AG08396 (cell line): ENCODE results near the gene SOAT2.
"Not testable (repeated sequence)": the region's sequence is repeated elsewhere in the genome, so short reads cannot be mapped to it uniquely, and the experiment has no call there.

Experiments used
- DNase-seq: peaks from one replicate; pipeline ENCODE4 v3.0.0; 2012; ENCODE audit warnings: low spot score, mixed read lengths

Gene SOAT2

DNA sequence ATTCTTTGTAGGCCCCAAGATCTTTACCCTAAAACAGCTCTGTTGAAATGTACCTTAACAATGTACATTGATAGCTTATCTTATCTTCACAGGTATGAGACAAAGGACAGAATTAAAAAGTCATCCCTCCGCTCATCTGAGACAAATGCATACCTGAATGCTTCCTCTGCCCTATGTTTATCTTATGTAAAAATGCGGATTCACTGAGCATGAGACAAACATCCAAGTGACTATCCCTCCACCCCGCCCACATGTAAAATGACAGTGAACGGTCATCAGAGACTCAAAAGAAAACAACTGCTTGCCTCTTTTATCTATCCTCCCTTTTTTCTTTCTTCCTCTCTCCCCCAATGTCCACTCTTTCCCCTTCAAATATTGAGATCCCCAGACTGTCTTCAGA, 40.1 kb downstream of the SOAT2 start:
- no peak for DNase-seq

DNA sequence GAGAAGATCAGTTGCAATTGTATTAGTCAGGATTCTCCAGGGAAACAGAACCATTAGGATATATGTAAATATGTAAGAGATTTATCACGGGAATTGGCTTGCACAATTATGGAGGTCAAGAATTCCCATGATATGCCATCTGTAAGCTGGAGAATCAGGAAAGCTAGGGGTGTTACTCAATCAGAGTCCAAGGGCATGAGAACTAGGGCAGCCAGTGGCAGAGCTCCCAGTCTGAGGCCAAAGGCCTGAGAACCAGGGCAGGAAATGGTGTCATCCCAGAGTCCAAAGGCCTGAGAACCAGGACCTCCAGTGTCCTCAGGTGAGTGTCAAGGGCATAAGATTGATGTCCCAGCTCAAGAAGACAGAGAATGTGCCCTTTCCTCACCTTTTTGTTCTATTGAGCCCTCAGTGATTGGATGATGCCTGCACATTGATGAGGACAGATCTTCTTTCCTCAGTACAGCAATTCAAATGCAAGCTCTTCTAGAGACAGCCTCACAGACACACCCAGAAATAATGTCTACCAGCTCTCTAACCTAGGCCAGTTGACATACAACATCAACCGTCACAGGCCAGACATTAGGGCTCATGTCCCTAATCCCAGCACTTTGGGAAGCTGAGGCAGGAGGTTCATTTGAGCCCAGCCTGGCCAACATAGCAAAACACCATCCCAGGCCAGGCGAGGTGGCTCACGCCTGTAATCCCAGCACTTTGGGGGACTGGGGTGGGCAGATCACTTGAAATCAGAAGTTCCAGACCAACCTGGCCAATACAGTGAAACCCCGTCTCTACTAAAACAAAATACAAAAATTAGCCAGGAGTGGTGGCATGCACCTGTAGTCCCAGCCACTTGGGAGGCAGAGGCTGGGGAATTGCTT, 42.3 kb downstream of the SOAT2 start:
- DNase-seq, result no peak

DNA sequence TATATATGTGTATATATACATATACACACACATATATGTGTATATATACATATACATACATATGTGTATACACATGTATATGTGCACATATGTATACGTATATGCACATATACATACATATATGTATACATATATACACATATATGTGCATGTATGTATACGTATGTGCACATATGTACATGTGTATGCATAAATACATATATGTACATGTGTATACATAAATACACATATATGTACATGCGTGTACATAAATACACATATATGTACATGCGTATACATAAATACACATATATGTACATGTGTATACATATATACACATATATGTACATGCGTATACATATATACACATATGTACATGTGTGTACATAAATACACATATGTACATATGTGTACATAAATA, 43.9 kb downstream of the SOAT2 start:
- DNase-seq, result no peak

DNA sequence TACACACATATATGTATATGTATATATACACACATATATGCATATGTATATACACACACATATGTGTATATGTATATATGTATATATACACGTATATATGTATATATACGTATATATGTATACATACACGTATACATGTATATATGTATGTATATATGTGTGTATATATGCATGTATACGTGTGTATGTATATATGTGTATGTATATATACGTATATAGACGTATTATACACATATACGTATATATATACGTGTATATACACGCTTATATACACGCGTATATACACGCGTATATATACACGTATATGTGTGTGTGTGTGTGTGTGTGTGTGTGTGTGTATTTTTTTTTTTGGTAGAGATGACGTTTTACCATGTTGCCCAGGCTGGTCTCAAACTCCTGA, 44.4 kb downstream of the SOAT2 start:
- DNase-seq, result no peak

DNA sequence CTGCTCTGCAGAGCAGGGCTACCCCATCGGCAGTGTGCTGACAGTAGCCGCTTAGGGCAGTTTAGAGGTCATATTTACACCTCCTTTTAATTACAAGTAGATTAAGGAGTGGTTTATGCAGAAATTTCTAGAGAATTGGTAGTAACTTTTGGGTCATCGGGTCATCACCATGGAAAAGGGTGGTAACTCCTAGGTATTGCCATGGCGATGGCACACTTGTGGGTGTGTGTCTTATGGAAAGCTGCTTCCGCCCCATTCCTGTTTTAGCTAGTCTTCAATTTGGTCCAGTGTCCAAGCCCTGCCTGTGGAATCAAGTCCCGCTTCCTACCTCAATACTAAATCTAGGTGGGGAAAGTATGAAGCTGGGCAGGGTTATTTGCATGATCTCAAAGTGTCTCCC, 47.8 kb downstream of the SOAT2 start:
- no peak for DNase-seq

DNA sequence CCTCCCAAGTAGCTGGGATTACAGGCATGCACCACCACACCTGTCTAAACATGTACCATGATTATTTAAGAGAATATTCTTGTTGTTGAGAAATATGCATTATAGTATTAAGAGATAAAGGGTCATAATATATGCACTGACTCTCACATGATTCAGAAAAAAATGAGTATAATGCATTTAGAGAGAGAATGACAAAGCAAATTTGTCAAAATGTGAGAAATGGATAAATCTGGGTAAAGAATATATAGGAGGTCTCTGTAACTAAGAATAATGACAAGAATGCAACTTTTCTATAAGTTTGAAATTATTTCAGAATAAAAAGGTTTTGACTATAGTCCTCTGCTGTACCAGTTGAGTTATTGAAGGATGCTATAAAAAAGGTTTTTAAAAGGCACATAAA, 49.1 kb downstream of the SOAT2 start:
- DNase-seq, result no peak

- DNase-seq, result peak; percentile 87
These were observed 56.0 kb downstream of the SOAT2 start for GRCh38 chr12:53159195-53159839.

DNA sequence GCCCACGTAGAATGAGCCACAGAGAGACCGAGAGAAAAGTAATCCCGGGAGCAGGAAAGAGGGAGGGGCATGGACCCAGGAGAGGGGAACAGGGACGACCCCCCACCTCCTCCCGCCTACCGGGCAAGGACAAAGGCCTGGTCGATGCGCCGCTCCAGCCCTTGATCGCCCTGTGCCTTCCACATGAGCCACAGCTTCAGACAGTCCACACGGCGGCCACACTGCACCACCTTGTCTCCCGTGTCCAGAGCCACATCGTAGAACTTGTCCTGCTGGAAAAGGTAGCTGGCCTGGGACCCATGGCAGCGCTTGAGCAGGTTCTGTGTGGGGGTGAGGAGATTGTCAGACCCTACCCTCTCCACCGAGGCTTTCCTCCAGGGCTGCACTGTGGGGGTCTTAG, 56.7 kb downstream of the SOAT2 start:
- DNase-seq, result no peak

DNA sequence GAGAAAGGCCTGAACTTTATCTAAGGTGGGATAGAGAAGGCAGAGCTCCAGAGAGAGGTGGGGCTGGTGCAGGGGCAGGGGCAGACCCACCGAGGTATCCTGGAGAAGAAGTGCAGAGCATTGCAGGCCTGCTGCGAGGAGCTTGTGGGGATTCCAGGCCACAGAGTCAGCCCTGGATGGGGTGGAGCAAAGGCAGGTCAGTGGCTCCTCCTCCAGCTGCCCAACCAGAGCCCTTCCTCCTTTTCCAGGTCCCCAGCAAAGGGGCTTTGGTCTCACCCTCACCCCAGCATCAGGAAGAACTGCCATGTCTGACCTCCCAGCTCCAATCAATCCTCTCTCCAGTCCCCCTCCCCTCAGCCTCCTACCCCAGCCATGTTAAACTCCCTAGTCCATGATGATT, 57.4 kb downstream of the SOAT2 start:
- no peak for DNase-seq

DNA sequence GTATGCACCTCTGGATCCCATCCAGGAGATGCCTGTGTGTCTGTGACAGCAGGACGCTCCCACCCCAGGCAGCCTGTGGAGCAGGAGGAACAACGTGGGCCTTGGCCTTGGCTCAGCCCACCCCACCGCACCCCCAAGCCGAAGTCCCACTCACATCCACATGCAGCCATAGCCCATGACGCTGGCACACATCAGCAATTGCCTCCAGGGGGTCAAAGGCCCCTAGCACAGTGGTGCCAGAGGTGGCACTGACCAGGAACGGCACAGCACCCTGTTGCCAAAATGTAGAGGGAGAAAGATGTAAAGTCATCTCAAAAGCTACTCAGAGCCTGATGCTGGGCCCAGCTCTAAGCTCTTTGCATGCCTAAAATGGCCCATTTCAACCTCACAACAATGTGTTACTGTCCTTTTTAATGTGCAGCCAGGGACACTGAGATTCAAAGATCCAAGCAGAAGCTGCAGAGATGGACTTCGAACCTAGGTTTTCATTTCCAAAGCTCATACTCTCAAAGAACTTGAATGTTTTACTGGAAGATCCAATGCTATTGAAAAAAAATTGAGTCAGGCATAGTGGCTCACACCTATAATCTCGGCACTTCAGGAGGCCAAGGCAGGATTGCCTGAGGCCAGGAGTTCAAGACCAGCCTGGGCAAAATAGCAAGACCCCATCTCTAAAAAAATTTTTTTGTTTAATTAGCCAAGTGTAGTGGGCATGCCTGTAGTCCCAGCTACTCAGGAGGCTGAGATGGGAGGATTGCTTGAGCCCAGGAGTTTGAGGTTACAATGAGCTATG, 58.0 kb downstream of the SOAT2 start:
- no peak for DNase-seq

- not testable (repeated sequence) for DNase-seq
These were observed 59.7 kb downstream of the SOAT2 start for GRCh38 chr12:53163008-53163407.

DNA sequence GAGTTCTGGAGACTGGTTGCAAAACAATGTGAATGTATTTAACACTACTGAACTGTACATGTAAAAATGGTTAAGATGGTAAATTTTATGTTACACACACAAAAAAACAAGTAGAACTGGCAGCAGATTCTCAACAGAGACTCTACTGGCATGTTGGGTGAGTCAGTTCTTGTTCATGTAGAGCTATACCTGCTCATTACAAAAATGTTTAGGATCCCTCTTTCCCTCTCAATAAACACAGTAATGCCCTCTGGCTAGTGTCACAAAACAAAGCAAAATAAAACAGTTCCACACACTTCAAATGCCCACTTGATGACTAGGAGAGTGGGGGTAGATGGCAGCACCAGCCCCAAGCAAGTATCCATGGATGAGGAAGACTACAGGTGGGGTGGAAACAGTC, 63.6 kb downstream of the SOAT2 start:
- no peak for DNase-seq

GRCh38 chr12:53169644-53170043, 66.4 kb downstream of the SOAT2 start:
- no peak for DNase-seq

- no peak for DNase-seq
These were observed 66.9 kb downstream of the SOAT2 start for GRCh38 chr12:53170215-53170614.

- no peak for DNase-seq
These were observed 67.8 kb downstream of the SOAT2 start for GRCh38 chr12:53170876-53171724.

GRCh38 chr12:53171725-53172329, 68.5 kb downstream of the SOAT2 start:
- no peak for DNase-seq

GRCh38 chr12:53172352-53172751, 69.1 kb downstream of the SOAT2 start:
- DNase-seq, result no peak

DNA sequence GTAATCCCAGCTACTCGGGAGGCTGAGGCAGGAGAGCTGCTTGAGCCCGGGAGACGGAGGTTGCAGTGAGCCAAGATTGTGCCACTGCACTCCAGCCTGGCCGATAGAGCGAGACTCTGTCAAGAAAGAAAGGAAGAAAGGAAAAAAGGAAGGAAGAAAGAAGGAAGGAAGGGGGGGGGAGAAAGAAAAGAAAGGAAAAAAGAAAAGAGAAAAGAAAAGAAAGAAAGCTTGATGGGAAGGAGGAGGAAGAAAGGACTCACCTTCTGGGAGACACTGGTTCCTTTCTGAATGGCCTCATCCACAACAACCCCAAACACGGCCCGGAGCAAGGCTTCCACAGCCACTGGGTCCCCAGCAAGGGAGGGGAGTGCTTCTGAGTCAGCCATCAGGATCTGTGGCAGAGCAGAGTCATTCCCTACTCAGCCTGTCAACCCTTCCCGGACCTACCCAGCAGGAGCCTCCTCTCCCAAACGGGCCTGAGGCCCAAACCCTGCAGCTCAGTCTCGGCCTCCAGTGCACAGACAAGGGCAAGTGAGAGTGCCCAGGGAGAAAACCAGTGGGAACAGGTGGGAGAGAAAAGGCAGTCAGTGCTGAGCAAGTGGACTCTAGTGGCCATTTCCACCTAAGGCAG, 69.9 kb downstream of the SOAT2 start:
- no peak for DNase-seq
